GM21423 (cell line): Measurements from ENCODE around the gene HPD.

ENCODE experiments used
- ATAC-seq: cut with Tn5 transposase; IDR thresholded peaks from one replicate; pipeline ENCODE4 v1.9.1; 2021; ENCODE audit warnings: mild to moderate bottlenecking, moderate library complexity; ENCODE audit not compliant: unreplicated experiment

HPD gene

GRCh38 chr12:121812320-121812871 lies 46.3 kb downstream of the HPD start:
- ATAC-seq: no peak

- peak; percentile 52 for ATAC-seq
Observed at GRCh38 chr12:121811434-121812319, 47.0 kb downstream of the HPD start.

- no peak for ATAC-seq
Observed at GRCh38 chr12:121810833-121811433, 47.7 kb downstream of the HPD start.

GRCh38 chr12:121810234-121810817 lies 48.3 kb downstream of the HPD start:
- ATAC-seq: no peak

- no peak for ATAC-seq
Observed at GRCh38 chr12:121809712-121810116, 48.9 kb downstream of the HPD start.

- ATAC-seq: no peak
Observed at GRCh38 chr12:121808623-121809022, 50.0 kb downstream of the HPD start.

GRCh38 chr12:121807642-121808347 lies 50.9 kb downstream of the HPD start:
- ATAC-seq: no peak

- ATAC-seq: no peak
Observed at GRCh38 chr12:121806546-121807423, 51.9 kb downstream of the HPD start.

GRCh38 chr12:121806009-121806545 lies 52.6 kb downstream of the HPD start:
- no peak for ATAC-seq

GRCh38 chr12:121805171-121806008 lies 53.3 kb downstream of the HPD start:
- ATAC-seq: no peak

- ATAC-seq: no peak
Observed at GRCh38 chr12:121804417-121805111, 54.1 kb downstream of the HPD start.

GRCh38 chr12:121803861-121804416 lies 54.7 kb downstream of the HPD start, which contains the start of gene SETD1B:
Gene SETD1B (plus strand): TSS chr12:121804009. CDS start chr12:121804738, 729 bp downstream.
- ATAC-seq: no peak

GRCh38 chr12:121802843-121803698 lies 55.6 kb downstream of the HPD start:
- ATAC-seq: peak; percentile 38

GRCh38 chr12:121802485-121802842 lies 56.2 kb downstream of the HPD start:
- no peak for ATAC-seq

- ATAC-seq: no peak
Observed at GRCh38 chr12:121801595-121802484, 56.8 kb downstream of the HPD start.
